GM21786 (cell line): Measurements from ENCODE around the gene ANO3.
"Not testable (repeated sequence)": the region's sequence is repeated elsewhere in the genome, so short reads cannot be mapped to it uniquely, and the experiment has no call there.

ENCODE experiments used
- ATAC-seq: cut with Tn5 transposase; IDR thresholded peaks from one replicate; pipeline ENCODE4 v1.9.1; 2021; ENCODE audit not compliant: unreplicated experiment

Gene ANO3

DNA sequence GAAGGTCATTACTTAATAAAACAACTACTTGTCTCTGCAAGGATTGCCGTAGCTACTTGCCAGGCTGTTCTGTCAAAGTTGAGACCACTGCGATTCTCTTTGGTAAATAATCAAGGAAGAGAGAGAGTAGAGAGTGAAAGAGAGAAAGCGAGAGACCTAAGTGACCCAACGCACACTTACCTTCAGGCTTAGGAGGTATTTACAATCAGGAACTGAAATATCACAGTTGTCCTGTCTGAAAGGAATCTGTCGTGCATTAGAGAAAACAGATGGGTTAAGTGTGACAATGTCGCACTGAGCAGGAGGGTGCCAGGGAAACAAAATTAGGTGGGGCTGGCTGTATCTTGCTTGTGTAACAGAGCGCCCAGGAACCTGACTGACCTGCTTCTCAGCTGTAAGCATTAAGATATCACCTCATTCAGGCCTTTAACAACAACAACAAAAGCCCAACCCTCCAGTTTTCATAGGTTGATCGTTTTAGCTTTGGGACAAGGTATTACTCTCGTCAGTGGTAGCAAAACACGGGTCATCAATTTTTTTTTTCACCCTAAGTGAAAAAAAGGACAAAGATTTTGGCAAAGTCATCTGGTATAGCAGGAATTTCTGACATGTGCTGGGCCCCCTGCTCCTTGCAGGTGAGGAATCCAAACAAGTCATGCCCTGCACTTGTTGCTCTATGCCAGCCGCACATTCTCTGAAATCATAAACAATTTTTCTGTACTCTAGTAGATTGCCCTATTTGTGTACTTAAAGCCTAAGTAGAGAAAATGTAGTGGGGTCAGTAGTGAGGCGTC, 240.1 kb downstream of the ANO3 start, which contains the start of gene MUC15:
TSS of gene MUC15 (minus strand) at position 403 of the 794 bp plus-strand sequence. CDS start 5,169 bp downstream, outside the sequence.
- ATAC-seq: no peak

DNA sequence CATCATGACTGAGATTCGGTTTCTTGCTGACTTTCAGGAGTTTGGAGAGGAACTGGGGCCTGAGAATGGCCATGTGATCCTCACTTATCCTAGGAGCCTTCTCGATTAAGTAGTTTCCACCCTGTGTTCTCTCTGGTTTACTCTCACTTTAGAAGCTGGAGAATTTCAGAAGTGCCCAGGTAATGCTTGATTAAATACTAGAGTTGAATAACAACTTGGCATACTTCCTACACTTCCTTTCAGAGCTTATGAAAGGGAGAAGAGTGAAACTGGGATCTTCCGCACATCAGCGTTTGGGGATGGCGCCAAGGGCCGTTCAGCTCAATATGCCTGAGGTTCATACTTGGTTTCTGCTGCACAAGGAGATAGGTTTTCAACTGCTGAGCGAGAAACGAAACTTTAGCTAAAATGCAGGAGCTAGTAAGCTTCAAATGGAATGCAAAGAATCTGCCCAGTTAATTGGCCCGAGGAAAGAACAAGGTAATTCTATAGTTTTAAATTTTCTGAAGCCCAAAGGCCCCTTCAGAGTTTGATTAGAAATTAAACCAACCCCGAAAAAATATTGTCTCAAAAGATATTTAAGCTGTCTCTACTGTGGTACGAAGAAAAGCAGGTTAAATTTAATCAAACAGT, 241.0 kb downstream of the ANO3 start:
- ATAC-seq: no peak

DNA sequence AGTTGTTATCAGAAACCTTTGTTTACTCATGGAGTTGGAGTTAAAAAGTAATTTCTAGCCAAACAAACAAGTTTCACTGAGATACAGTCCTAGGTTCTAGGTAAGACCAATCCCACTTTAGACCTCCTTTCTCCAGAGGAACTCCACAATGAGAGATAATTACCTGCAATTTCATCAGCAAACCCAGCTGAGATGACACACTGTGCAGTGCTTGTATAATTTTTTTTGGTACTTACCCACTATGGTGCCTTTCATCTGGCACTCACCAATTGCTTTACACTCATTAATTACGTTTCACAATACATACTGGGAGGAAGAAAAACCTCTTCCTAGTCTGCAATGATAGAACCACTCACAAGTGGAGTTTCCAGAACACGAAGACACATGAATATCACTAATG, 242.0 kb downstream of the ANO3 start:
- ATAC-seq: no peak

DNA sequence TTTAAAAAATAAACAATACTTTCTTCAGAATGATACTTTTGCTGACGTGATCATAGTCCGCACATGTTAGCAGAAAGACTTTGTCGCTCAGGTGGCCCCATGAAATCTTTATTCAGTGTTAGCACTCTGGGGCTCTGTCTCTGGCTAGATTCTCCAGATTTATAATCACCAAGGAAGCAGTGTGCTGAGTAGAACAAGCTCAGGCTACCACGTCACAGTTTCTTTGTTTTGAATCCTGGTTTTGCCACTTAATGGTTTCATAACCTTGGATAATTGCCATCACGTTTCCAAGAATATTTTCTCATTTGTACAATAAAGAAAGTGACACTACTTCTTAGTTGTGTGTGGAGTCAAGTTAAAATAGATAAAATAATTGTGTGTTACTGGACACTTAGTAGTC, 244.0 kb downstream of the ANO3 start:
- ATAC-seq: no peak

DNA sequence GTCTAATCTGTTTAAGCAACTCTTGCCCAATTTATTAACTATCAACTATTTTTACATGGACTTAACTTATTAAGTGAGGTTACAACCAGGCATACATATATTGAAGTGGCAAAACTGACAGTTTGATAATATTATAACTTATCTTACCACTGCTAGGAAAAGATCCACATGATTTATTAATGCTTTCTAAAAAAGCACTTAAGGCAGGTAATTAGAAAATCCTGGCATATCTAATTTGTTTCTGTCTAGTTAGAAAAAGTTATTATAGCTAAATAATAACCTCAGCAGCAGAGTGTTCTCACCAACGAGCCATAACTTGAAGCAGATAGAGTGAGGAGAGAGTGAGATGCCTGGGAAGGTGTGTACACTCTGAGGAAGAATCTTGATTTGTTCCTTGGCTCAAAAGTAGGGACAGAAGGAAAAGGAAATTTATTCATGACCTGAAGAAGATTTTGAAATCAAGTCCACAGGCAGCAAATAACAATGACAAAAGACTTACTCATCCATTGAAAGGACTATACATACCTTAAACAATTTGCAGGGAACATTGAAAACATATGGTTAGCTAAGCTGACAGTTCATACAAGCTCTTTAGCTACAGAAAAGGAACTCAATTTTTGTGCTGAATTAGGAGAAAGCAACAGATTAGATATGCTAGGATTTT, 247.2 kb downstream of the ANO3 start:
- no peak for ATAC-seq

DNA sequence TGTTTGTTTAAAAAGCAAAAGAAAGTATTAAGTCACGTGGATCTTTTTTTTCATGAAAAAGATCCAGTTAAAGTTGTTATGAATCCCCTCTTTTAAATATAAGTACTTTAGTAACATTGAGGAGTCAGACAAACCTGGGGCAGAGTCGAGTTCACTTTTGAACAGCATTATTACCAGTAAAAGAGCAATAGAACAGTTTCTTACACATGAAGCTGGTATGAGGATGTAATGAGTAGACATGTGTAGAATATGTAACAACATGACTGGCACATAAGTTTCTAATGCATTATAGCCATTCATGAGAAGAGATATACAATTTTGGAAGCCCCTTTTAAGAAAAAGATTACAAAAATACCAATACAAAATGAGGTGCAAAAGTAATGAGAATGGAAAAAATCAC, 247.8 kb downstream of the ANO3 start:
- no peak for ATAC-seq

DNA sequence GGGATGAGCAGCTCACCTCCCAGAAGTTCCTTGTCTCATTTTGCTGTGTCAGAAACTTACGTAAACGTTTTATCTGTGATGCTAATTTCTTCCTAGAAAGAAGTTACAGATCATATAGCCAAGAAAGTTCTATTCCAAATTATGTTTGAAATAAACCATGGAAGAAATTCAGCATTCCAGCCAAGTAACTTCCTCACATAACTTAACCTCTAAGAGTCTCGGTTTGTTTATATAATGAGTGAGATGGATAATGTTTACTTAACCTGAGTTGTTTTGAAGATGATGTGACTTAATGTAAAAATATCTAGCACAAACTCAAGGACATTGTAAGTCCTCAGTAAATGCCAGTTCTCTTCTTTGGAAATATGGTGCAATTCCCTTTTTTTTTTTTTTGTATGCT, 249.0 kb downstream of the ANO3 start:
- ATAC-seq: no peak

DNA sequence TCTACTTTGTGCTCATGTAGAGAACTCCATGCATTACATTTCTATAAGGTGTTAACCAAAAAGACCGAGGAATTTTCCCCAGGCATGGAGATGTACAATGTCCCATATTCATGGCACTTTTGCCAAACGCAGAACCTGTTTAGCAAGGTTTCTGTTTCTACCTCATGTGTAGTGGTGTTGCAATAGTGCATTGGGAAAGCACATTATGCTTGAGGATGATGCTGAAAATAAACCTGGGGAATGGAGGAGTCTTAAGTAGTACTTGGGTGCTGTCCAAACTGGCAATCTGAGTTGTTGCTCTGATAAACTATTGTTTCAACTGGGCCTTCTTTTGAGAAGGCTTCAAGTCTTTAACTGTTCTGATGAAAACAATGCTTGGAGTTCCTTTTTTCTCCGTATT, 251.6 kb downstream of the ANO3 start:
- ATAC-seq: no peak

DNA sequence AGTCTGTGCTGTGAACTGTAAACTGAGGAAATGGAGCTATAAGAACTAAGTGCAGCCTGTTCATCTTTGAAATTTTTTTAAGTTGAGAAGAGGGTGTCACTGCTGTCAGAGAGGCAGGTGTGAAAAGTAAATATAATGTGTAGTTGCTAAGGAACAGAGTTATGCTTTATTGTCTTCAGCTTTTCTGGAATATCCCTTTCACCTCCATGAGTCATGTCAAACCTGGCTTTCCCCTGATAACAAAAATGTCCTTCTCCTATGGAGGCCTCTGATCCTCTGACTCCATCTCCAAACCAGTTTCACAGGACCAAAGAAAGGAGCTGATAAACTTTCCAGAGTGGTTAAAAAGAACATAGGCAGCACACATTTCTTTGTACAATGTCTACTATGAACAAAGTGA, 252.9 kb downstream of the ANO3 start:
- ATAC-seq: no peak

DNA sequence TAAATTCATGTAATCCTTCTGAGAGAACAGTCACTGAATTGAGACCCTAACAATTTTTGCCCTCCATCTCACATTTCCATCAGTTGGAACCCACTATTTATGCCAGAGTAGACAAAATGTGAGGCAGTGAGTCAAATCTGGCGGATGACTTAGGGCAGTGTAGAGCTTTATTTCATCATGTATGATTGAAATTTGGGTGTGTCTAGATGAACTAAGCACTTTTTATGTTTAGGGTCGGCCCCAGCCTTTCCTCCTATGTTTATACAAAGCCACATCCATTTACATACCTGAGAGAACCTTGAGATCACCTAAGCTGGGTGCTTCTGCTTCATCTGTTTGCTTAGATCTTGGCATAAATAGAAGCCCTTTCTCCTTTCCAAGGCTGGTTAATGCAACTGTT, 255.1 kb downstream of the ANO3 start:
- no peak for ATAC-seq

DNA sequence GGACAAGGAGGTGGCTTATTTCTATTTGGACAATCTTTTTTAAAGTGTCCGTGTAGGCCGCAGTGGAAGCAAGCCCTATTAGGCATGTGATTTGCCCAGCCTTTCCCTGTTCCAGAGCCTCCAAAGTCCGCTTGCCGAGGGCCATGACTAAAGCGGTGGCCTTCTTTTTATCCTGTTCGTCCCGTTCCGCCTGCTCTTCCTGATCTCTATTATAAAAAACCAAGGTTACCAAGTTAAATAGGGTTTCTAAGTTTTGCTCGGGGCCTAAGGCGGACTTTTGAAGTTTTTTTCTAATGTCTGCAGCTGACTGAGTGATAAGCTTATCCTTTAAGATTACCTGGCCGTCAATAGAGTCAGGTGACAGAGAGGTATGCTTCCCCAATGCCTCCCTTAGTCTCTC, 261.8 kb downstream of the ANO3 start:
- no peak for ATAC-seq

DNA sequence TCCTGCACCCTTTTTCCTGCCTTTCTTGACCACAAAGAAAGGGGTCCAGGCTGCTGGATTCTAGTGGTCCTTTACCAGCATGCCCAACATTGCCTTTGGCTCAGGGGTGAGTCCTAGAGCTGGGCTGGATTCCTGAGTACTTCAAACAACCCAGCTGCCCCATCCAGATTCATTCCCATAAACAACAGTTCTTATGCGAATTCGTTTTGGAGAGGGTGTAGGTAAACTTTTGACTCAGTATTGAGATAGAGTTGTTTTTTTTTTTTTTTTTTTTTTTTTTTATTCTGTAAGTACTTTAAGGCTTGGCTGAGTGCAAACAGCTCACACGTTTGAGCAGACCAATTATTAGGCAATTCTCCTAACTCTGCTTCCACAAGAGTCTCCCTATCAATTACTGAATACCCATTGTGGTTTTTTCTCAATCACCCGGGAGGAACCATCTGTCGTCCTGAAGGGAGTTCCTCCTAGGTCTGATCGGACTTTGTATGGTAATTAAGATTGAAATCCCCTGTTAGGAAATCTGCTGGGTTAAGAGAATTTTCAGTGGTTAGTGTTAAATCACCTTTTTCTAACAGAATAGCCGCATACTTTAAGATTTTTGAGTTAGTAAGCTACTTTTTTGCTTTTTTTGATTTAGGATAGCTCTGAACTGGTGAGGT, 263.4 kb downstream of the ANO3 start:
- ATAC-seq: not testable (repeated sequence)

DNA sequence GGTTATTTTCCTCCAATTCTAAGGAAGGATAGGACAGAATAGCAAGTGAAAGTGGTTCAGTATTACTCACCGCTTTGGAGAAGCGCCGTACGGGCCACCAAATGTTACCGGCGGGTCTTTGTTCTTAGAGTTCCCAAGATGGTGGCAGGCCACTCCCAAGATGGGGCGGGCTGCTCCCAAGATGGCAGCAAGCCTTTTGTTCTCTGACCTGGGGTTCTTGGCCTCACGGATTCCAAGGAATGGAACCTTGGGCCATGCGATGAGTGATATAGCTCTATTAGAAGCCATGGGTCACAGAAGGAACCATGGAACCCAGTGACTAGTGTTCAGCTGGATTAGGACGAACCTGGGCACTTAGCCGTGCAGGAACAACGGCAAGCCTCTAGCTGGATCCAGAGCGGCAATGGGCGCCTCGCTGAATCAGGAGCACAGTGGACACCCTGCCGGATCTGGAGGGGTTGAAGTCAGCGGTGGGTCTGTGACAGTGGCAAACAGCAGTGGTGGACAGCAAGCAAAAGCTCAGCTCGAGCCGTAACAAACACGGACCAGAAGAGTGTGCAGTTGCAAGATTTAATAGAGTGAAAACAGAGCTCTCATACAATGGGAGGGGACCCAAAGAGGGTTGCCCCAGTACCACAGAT, 265.2 kb downstream of the ANO3 start:
- not testable (repeated sequence) for ATAC-seq

DNA sequence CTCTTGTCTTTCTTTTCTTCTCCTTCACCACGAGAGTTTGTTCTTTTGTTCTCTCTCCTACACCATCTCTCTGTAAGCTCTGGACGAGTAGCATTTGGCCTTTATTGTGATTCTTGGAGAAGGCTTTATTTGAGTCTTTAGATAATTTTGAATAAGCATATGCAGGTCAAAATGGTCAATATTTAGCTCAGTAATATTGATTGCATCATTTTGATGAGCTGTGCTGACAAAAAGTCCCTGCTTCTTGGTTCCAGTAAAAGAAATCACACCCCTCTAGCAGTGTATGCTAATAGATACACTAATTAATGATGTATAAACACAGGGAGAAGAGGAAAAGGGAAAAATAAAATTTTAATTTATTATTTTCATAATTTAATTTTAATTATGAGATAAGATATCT, 266.0 kb downstream of the ANO3 start:
- ATAC-seq: no peak

DNA sequence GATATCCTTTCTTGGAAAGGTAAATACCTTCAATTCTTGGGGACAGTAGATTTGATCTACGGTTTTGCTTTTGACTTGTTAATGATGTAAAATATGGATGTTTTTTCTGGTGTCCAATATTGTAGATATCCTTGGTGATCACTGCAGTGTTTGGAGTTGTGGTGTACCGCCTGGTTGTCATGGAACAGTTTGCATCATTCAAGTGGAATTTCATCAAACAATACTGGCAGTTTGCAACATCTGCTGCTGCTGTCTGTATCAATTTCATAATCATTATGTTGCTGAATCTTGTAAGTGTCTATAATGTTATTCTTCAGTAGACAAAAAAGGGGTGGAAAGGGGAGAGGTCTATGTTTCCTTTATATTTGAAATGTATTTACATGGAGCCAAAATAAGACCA, 267.5 kb downstream of the ANO3 start:
- ATAC-seq: no peak

DNA sequence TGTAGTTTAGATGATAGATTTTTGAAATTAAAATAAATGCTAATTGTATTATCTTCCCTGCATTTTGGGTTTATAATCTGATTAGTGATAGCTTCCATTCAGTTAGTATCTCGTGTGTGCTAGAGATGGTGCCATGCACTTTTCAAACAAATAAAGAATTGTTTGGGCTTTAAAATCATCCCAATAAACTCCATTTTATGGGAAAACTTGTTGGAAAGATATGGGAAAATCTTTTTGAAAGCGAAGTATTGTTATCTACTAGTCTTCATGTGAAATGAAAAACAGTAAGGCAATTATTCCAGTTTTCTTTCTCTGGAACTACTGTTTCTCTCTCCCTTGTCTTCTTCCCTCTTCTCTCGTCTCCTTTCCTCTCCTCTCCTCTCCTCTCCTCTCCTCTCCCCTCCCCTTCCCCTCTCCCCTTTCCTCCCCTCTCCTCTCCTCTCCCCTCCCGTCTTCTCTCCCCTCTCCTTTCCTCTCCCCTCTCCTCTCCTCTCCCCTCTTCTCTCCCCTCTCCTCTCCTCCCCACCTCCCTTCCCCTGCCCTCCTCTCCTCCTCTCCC, 268.0 kb downstream of the ANO3 start:
- ATAC-seq: no peak

DNA sequence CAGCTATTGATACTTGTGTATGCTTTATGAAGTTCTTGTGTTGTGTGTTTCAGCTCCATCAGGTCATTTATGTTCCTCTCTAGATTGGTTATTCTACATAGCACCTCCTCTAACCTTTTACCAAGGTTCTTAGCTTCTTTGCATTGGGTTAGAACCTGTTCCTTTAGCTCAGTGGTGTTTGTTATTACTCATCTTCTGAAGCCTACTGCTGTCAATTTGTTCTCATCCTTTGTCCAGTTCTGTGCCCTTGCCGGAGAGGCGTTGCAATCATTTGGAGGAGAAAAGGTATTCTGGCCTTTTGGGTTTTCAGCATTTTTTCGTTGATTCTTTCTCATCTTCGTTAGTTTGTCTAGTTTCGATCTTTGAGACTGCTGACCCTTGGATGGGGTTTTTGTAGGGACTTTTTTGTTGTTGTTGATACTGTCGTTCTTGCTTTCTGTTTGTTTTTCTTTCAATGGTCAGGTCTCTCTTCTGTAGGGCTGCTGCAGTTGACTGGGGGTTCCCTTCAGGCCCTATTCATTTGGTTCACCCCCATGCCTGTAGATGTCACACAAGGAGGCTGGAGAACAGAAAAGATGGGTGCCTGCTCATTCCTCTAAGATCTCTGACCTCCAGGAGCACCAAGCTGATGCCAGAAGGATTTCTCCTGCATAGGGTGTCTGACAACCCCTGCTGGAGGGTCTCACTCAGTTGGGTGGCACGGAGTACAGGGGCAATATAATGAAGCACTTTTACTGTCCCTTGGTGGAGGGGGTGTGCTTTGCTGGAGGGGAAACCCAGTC, 276.0 kb downstream of the ANO3 start:
- peak; percentile 54 for ATAC-seq

DNA sequence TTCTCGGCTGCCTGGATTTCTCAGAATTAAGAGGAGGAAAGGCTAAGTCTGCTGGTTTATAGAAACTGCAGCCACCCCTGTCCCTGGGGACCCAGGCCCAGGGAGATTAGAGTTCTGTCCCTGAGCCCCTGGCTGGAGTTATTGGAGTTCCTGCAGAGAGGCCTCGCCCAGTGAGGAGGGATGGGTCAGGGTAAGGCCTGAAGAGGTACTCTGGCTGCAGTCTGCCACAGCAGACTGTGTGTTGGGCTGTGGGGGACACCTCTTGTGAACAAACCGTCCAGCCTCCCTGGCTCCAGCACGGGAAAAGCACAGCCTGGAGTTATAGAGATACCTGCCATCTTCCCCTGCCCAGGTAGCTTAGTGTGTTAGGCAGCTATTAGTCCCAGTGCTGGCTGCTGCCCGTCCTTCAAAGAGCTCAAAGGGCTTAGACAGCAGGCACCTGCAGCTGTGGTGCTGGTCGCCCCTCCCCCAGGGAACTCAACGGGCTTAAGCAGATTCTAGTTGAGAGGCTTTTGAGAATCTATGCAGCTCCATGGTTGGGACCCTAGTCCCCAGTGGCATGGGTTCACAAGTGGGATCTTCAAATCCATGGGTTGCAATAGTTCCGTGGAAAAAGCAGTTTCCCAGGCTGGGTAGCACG, 276.7 kb downstream of the ANO3 start:
- peak; percentile 27 for ATAC-seq

DNA sequence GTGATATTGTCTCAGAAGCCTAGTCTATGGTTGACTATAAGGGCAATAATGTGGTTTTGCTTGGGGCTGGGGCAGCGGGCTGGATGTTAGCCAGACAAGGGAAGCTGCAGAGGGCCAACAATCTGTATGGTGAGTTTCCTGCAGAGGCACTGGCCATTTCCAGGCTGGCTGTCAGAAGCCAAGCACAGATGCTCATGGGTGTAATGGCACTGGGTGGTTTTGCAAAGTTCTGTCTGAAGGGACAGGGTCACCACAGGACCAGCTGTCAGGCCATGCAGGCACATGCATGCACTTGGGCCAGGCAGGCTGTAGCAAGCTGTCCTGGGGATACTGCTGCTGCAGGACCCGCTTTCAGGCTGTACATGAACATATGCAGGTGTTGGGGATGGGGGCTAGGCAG, 281.8 kb downstream of the ANO3 start:
- ATAC-seq: no peak

DNA sequence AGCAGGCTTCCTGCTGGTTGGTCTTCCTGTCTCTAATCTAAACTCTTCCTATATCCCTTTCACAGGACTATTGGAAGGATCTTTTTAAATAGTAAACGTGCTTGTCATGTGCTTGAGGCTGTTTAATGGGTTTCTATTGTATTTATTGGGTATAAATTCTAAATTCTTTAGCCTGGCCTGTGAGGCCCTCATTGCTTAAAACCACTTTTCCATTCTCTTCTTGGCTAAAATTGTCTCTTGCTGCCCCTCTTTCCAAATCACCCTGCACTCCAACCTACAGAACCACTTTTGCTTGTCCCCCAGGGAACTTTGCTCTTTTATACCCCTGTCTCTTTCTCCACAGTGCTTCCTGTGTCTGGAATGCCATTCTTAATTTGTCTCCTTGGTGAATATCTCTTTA, 286.5 kb downstream of the ANO3 start:
- ATAC-seq: no peak
